IPS DF 19.7 (cell line): ENCODE results near the gene DLX2.

Source experiments
- DNase-seq: peaks from one replicate; pipeline ENCODE4 v3.0.0-alpha.2; 2013; ENCODE audit warnings: low read depth, low spot score

Gene DLX2

GRCh38 chr2:172053486-172053885 is 49.2 kb downstream of the DLX2 start:
- DNase-seq = no peak

GRCh38 chr2:172052000-172052983 is 50.4 kb downstream of the DLX2 start:
- DNase-seq = no peak

- DNase-seq = no peak
Measured at GRCh38 chr2:172050479-172051125, 52.1 kb downstream of the DLX2 start.

- no peak for DNase-seq
Measured at GRCh38 chr2:172049567-172050120, 53.1 kb downstream of the DLX2 start.
